ENCODE measurements around the gene PDE2A.

Gene PDE2A

GRCh38 chr11:72606748-72607468, 67.3 kb downstream of the PDE2A start:
- FAIRE-seq: no peak

DNA sequence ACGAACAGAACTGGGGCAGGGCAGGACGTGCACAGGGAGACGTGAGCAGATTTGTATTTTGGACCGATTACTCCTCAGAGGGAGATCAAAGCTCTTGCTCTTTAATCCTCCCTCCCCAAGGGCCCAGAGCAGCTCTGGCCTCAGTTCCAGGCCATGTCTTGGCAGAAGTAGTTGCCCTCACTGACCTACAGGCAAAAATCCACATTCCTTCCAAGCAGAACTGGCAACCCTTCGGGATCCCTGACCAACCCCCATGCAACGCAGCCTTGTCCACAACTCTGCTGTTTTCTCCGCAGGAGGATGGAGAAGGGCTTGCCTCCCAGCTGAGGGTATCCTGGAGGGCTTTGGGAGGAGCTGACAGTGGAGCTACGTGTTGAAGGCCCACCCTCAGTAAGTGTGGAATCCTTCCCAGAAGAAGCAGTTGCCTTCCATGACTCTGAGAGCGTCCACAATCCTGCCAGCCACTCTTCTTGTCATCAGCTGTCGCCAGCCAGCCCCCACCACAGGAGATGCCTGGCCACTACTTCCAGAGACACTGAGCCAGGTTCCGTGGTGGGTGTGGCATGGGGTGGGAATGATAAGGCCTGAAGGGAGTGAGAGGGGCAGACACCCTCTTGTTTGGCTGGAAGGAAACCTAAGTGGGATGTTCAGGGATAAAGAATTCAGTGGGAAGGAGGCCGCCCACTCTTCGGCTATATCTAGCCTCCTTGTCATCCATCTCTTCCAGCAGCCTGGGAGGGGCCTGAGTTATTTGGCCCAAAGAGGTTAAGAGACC, 68.1 kb downstream of the PDE2A start:
- no peak for FAIRE-seq

DNA sequence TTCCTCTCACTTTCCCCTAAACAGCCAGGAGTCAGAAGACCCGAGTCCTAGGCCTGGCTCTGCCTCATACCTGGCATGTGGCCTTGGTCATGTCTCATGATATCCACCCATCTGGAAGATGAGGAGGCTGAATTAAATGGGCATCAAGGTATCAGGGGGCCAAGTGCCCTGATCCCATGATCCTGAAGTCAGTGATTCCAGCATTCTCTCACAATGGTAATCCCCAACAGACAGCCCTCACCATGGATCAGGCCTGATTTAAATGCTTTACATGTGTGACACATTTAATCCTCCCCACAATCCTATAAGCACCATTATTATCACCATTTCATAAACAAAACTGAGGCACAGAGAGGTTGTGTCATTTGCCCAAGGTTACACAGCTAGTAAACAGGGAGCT, 70.0 kb downstream of the PDE2A start:
- no peak for FAIRE-seq

GRCh38 chr11:72602250-72602904, 71.8 kb downstream of the PDE2A start:
- FAIRE-seq: no peak

DNA sequence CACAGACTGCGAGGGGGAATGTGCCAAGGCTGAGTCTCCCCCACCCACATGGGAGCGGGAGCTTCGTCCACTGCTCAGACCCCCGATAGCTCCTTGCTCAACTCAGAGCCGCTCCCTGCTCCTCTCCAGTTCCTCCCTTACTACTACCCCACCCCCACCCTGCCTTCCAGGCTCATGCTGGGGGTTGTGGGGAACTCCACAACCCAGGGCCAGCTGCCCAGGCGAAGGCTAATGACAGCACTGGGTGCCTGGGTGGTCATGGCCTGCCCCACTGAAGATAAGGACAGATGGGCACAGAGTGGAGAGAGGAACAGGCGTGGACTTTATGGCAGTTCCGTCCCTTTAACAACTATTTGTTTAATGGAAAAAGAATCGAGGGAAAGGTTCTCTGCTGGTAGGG, 73.7 kb downstream of the PDE2A start:
- FAIRE-seq: no peak

DNA sequence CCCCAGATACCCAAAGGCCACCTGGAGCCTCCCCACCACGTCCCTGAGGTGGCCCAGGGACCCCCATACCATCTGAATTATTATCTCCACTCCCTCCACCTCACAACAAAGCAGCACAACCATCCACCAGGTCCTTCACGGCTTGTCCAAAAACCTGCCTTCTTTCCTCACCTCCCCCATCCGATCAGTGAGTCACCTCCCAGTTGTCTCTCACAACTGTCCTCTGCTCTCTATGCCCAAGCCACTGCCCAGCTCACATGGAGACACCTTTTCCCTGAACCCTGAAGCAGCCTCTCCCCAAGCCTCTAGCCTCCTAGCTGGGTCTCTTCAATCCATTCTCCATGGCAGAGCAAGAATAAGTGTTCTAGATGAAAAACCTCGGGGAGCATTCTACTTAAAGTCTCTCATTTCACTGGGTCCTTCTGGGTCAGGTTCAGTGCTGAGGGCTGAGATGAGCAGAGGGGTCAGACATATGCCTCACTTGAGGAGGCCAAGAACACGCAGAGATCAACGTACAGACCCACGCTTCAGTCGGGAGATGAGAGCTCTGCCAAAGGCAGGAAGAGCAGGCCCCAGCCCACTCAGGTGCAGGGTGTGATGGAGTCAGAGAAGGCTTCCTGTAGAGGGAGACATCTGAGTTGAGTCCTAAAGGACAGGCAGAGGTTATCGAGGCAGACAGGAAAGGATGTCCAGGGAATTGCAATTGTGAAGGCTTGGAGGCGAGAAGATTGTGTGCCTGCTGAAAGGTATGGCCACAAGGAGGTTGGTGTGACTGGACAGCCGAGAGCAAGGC, 74.7 kb downstream of the PDE2A start:
- FAIRE-seq: no peak

GRCh38 chr11:72598906-72599305, 75.3 kb downstream of the PDE2A start:
- no peak for FAIRE-seq

DNA sequence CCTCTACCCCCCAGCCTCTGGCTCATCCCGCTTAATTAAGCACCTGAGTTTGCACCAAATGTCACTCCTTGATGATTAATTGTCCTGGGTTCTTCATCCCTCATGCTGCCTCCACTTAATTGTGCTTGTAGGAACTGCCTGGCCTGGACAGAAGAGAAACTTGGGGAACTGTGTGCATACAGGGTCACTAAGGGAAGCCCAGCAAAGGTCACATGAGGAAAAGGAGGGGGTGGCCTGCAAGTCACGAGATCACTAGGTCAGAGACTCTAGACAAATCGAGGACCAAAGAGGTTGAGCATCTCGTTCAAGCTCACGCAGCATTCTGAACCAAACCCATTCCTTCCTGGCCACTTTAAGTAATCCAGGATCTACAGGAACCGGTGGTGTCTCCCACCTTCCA, 75.8 kb downstream of the PDE2A start:
- no peak for FAIRE-seq

DNA sequence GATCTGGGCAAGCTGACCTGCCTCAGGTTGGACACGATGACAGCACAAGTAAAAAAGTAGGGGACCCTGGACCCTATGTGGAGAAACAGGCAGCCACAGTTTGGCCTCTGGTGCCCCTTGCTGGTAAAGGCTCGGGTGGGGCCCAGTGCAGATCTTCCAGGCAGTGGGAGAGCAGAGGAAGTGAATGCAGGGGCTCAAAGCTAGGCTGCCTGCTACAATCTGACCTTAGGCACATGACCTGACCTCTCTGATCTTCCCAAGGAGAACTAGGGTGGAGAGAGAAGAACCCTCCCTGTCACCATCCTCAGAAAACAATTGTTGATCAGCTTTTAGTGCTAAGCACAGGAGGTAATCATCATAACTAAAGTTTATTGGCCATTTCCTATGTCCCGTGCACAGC, 76.5 kb downstream of the PDE2A start:
- no peak for FAIRE-seq

DNA sequence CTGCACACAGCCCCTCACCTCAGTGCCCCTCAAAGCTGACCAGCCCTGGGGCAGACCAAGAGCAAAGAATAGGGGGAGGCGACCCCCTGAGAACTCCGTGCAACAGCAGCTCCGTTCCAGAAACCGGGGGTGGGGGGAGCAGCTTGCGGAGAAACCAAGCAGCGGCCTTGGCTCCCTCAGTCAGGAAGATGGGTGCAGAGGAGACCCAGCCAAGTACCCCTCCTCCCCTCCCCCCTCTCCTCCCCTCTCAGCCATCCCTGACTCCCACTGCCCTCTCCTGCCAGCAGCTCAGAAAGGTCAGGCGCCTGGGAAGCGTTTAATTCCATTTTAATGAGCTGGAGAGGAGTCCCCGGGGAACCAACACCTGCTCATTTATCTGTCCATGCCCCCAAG, 78.9 kb downstream of the PDE2A start:
- no peak for FAIRE-seq

DNA sequence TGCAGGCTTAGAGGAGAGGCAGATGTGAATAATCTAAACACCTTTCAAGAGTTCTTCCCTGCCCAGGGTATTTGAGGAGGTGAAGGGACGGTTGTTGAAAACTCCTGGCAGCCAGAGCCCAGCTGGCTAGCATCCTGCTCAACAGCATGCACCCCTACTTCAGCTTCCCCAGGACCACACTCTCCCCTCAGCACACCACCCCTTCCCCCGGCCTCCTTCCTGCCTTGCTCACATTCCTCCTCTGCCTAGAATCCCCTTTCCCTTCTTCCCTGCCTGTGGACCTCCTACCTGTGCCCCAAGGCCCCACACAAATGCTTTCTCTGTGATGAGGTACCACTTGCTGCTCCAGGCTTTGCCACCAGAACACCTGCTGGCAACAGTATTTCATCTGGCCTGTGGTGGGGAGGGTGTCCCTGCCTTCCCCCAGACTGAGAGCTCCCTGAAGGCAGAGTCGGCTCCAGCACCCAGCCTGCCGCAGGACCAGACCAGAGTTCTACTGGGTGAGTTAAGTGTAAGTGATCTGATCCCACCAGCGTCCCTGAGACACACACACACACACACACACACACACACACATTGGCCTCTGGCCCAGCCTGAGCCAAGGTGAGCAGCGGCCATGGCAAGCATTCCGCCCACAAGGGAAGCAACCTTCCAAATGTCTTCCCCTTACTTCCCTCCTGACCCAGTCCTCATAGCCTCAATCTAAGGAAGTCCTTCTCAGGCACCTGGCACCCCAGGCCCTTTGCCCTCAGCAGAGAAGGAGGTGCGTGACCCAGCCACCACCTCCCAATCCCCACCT, 79.5 kb downstream of the PDE2A start:
- no peak for FAIRE-seq

DNA sequence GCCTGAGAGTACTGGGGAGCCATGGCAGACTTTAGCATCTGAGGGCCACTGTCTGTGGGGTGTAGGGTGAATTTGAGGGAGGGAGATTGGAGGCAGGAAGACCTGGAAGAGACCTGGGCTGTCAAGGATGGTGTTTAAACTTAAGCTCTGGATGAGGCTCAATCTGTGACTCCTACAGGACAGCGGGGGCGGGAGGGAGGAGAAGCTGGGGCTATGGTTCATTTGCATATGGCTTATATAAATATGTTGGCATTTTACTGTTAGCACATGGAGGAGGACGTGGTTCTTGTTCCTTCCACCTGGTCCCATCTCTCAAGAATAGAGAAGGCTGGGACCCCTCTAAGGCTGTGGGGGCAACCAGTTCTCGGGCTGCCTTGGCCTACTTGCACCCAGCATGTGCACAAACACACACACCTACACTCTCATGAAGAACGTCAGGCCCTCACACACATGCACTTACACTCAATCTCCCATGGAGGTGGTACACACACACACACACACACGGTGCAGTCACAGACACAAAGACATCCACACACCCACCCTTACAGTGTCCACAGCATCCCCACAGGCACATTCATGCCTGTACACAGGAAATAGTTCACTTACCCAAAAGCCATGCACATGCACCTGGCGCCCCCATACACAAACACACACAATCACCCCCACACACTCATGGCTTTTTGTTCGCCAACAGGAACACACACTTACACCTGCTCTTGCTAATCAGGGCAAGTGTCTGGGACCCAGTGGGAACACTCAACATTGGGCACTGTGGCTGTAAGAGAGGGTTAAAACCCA, 81.3 kb downstream of the PDE2A start:
- FAIRE-seq: no peak

DNA sequence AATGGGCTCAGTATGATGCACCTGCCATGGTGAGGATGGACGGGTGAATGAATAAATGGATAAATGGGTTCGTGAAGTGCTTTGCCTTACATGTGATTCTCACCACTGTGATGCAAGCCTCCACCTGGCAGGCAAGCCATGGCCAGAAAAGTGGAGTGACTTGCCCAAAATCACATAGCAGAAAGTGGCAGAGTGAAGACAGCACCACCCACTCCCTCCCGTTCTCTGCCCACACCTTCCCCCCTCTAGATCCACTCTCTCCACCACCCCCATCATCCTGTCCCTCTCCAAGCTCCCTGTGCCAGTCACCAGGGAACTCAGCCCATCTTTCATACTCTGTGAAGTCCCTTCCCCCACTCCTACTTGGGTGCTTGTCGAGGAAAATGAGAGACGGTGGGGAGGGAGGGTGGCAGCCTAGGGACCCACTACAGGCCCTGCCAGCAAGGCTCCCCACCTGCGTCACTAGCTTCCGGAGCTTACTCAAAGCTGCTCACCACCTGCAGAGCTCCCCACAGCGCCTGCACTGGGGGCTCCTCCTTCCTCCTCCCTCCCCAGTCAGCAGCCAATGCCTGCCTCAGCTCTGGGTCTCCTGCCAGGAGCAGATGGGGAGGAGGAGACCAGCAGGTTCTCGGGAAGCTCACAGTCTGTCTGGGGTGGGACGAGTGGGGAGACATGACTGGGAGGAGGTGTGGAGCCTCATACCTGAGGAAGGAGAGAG, 82.3 kb downstream of the PDE2A start:
- FAIRE-seq: no peak

DNA sequence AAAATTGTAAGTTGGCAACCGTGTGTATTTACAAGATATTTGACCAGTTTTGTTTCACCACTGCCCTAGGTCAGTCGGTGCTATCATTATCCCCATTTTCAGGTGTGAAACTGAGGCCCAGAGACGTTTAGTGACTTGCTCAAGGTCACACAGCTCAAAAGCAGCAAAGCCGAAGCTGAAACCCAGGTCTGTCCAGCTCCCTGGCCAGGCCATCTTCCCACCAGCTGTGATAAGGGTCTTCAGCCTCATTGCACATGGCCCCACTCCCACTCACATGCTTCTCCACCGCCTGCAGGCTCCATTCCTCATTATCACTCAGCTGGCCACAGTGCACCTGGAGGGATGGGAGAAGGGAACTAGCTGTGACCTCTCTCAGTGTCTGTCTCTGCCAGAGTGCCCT, 83.2 kb downstream of the PDE2A start:
- FAIRE-seq: no peak

DNA sequence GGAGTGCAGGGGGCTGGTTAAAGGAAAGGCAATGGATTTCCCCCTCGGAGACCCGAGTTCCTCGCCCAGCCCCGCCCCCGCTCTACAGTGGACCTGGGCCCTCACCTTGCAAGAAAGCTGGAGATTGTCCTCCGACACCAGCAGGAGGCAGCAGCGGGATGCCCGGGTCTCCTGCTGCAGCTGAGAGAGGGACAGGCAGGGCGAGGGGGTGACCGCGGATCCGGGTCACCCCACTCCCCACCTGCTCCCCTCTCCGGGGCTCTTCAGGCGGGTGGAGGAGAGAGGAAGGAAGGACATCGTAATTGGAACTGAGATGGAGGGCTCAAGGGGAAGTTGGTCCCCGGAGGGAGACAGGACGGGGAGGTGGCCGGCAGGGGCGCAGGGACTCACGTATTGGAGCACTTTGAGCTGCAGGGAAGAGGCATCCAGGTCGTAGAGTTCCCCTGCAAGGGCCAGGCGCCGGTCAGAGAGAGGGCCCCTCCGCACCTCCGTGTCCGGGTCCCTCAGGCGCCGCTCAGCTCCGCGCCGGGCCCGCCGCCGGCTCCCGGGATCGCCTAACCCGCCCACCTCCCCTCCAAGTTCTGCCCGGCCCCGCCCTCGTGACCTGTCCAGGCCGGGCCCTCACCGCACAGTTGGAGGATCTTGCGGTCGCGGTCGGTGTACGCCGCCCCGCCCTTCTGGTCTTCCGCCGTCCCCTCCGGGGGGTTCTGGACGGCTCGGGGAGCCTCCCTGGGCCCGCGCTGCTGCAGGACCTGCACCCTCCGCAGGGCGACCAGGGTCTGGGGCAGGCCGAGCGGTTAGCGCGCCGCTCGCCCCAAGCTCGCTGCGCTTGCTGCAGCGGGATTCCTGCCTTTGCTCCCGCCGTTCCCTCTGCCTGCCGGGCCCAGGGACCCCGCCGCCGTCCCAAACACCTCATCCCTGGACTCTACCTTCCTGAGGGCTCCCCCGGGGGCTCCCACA, 84.1 kb downstream of the PDE2A start:
- FAIRE-seq: no peak

DNA sequence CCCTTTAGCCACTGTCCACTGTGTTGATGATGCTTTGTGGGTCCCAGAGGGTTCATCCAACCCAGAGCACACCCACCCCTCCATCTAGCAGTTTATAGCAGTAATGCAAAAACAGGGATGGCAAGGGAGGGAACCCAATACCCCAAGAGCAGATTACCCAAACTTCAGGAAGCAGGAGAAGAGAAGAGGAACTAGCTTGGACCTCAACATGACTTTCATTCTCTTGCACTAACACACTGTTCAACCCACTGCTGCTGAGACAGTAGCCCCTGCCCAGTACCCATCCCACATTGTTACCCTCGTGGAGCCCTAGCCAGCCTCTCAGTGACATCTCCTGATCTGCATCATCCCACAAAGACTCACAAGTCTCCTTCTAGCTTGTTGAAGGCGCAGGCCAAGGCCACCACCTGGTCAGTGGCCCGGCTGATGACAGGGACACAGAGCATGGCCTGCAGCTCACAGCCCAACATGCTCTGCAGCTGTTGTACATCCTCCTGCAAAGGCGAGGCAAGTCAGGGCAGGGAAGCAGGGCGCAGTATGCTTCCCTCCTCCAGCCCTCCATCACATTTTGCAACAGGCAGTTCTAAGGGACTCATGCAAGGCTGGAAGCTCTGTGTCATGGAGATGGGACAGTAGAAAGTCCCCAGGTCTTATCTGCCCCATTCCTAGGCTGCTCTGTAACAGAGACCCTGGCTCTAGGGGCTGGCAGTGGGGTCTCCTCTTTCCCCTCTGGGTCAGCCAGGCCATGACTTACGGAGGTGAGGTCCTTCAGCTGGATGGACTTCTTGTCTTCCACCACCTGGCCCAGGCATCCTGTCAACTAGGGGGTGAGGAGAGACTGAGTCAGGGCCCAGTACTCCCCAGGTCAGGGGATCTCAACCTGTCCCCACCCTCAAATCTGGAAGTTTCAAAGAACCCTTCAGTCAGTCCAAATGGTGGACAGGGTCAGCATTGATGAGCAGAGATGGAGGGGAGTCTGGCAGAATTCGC, 85.5 kb downstream of the PDE2A start:
- FAIRE-seq: no peak

GRCh38 chr11:72587696-72588095, 86.5 kb downstream of the PDE2A start:
- no peak for FAIRE-seq

Measured in A204.1 (cell line).